ENCODE results near the gene AKR1C4.
"Not testable (repeated sequence)": the region's sequence is repeated elsewhere in the genome, so short reads cannot be mapped to it uniquely, and the experiment has no call there.

The AKR1C4 gene

GRCh38 chr10:5196702-5197113, at the start of gene AKR1C4:
Gene AKR1C4, plus strand, starts transcription at chr10:5196837. Its CDS starts 31 bp downstream, at chr10:5196868.
- DNase-seq (ENCODE audit: low read depth in 3 of 3, low spot score in 1 of 3), result no peak

GRCh38 chr10:5146920-5147254, 49.8 kb upstream of the AKR1C4 start:
- DNase-seq (ENCODE audit: low read depth in 3 of 3, low spot score in 1 of 3), result no peak

GRCh38 chr10:5147255-5147980, 49.2 kb upstream of the AKR1C4 start:
- DNase-seq (ENCODE audit: low read depth in 3 of 3, low spot score in 1 of 3), result no peak

- no peak for DNase-seq (ENCODE audit: low read depth in 3 of 3, low spot score in 1 of 3)
Observed at GRCh38 chr10:5147981-5148677, 48.5 kb upstream of the AKR1C4 start.

GRCh38 chr10:5148678-5149032, 48.0 kb upstream of the AKR1C4 start:
- no peak for DNase-seq (ENCODE audit: low read depth in 3 of 3, low spot score in 1 of 3)

GRCh38 chr10:5151076-5151475, 45.6 kb upstream of the AKR1C4 start:
- no peak for DNase-seq (ENCODE audit: low read depth in 3 of 3, low spot score in 1 of 3)

GRCh38 chr10:5155951-5156350, 40.7 kb upstream of the AKR1C4 start:
- no peak for DNase-seq (ENCODE audit: low read depth in 3 of 3, low spot score in 1 of 3)

GRCh38 chr10:5157501-5157900, 39.1 kb upstream of the AKR1C4 start:
- DNase-seq (ENCODE audit: low read depth in 3 of 3, low spot score in 1 of 3), result no peak

GRCh38 chr10:5159126-5159525, 37.5 kb upstream of the AKR1C4 start:
- DNase-seq (ENCODE audit: low read depth in 3 of 3, low spot score in 1 of 3), result no peak

- DNase-seq (ENCODE audit: low read depth in 3 of 3, low spot score in 1 of 3), result no peak
Observed at GRCh38 chr10:5163487-5163886, 33.1 kb upstream of the AKR1C4 start.

- DNase-seq (ENCODE audit: low read depth in 3 of 3, low spot score in 1 of 3), result no peak
Observed at GRCh38 chr10:5165738-5166137, 30.9 kb upstream of the AKR1C4 start.

- no peak for DNase-seq (ENCODE audit: low read depth in 3 of 3, low spot score in 1 of 3)
Observed at GRCh38 chr10:5168897-5169420, 27.7 kb upstream of the AKR1C4 start.

GRCh38 chr10:5175581-5175980, 21.1 kb upstream of the AKR1C4 start:
- DNase-seq (ENCODE audit: low read depth in 3 of 3, low spot score in 1 of 3), result not testable (repeated sequence)

GRCh38 chr10:5180503-5180902, 16.1 kb upstream of the AKR1C4 start:
- not testable (repeated sequence) for DNase-seq (ENCODE audit: low read depth in 3 of 3, low spot score in 1 of 3)

GRCh38 chr10:5183923-5184322, 12.7 kb upstream of the AKR1C4 start:
- DNase-seq (ENCODE audit: low read depth in 3 of 3, low spot score in 1 of 3), result no peak

GRCh38 chr10:5184987-5185775, 11.5 kb upstream of the AKR1C4 start, which contains the start of gene AKR1C8:
Gene AKR1C8, minus strand, starts transcription at chr10:5185150. Its CDS starts 46 bp downstream, at chr10:5185104.
- DNase-seq (ENCODE audit: low read depth in 3 of 3, low spot score in 1 of 3), result no peak

GRCh38 chr10:5187867-5188266, 8.8 kb upstream of the AKR1C4 start:
- no peak for DNase-seq (ENCODE audit: low read depth in 3 of 3, low spot score in 1 of 3)

GRCh38 chr10:5188358-5188757, 8.3 kb upstream of the AKR1C4 start:
- DNase-seq (ENCODE audit: low read depth in 3 of 3, low spot score in 1 of 3), result no peak

- DNase-seq (ENCODE audit: low read depth in 3 of 3, low spot score in 1 of 3), result no peak
Observed at GRCh38 chr10:5194431-5194830, 2.2 kb upstream of the AKR1C4 start.

GRCh38 chr10:5195727-5196374, 786 bp upstream of the AKR1C4 start:
- DNase-seq (ENCODE audit: low read depth in 3 of 3, low spot score in 1 of 3), result no peak

- no peak for DNase-seq (ENCODE audit: low read depth in 3 of 3, low spot score in 1 of 3)
Observed at GRCh38 chr10:5198386-5198785, 1.7 kb downstream of the AKR1C4 start.
